ENCODE results near the gene SEPTIN10.

GRCh38 chr2:109493176-109493935 lies 120.4 kb downstream of the SEPTIN10 start:
- TF ChIP-seq CTCF (IDR thresholded peaks at IDR 0.05) (no peak), POLR2A (IDR thresholded peaks at IDR 0.05) (no peak)
